Body of pancreas (tissue), 4 donors: ENCODE data around the gene SLC25A13.

Experiments used
- POLR2A ChIP-seq, 3 donors: fragments of 450-650 bp; IDR thresholded peaks; one replicate each; pipeline ENCODE4 v1.6.1; 2016; ENCODE audit warnings: antibody characterized with exemption in 3 of 3, mild to moderate bottlenecking in 2 of 3
- TF ChIP-seq, protein P1 (sequence below), 7 experiments: fragments of 450-650 bp in 4 of 7; fragments of 200-600 bp in 3 of 7; sonication (generic) in 3 of 7; IDR thresholded peaks; one replicate each; pipeline ENCODE4 v1.5.1; 2016 to 2019; ENCODE audit warnings: antibody characterized with exemption in 7 of 7

DNA sequence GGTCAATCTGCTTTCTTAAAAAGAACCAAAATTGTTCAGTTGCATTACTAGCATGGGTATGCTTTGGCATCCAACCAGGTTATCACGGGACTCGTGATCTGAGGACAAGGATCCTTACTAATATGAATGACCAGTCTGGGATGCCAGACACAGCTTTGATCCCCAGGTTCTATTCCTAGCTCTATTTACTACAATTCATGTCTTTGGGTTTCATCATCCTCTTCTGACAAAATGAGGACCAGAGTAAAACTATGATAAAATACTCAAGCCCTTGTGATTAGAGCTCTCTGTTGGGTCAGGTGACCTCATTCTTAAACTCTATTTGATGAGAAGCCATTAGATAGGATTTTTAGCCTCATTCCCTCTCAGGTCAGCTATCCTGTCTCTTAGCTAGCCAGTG, 119.8 kb downstream of the SLC25A13 start:
- no peak for TF ChIP-seq POLR2A (IDR thresholded peaks at IDR 0.05)
- TF ChIP-seq, protein P1, sequence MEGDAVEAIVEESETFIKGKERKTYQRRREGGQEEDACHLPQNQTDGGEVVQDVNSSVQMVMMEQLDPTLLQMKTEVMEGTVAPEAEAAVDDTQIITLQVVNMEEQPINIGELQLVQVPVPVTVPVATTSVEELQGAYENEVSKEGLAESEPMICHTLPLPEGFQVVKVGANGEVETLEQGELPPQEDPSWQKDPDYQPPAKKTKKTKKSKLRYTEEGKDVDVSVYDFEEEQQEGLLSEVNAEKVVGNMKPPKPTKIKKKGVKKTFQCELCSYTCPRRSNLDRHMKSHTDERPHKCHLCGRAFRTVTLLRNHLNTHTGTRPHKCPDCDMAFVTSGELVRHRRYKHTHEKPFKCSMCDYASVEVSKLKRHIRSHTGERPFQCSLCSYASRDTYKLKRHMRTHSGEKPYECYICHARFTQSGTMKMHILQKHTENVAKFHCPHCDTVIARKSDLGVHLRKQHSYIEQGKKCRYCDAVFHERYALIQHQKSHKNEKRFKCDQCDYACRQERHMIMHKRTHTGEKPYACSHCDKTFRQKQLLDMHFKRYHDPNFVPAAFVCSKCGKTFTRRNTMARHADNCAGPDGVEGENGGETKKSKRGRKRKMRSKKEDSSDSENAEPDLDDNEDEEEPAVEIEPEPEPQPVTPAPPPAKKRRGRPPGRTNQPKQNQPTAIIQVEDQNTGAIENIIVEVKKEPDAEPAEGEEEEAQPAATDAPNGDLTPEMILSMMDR (IDR thresholded peaks at IDR 0.05), result no peak
